Activated naive CD4-positive, alpha-beta T cell treated with anti-CD3 and anti-CD28 coated beads, Interleukin-2, amount 50 U/mL, for 16 hours (primary cell): Measurements from ENCODE around the gene TMEM53.

Experiments used
- DNase-seq: peaks from one replicate; pipeline ENCODE4 v3.0.0-alpha.2; 2020

TMEM53 gene

GRCh38 chr1:44696789-44697345 lies 22.6 kb upstream of the TMEM53 start:
- peak; percentile 34 for DNase-seq

GRCh38 chr1:44696101-44696500 lies 21.8 kb upstream of the TMEM53 start:
- no peak for DNase-seq

- no peak for DNase-seq
Observed at GRCh38 chr1:44695671-44696070, 21.4 kb upstream of the TMEM53 start.

- no peak for DNase-seq
Observed at GRCh38 chr1:44694863-44695478, 20.7 kb upstream of the TMEM53 start.

- DNase-seq = no peak
Observed at GRCh38 chr1:44693900-44694299, 19.6 kb upstream of the TMEM53 start.

- no peak for DNase-seq
Observed at GRCh38 chr1:44693159-44693558, 18.9 kb upstream of the TMEM53 start.

GRCh38 chr1:44689447-44689765 lies 15.1 kb upstream of the TMEM53 start:
- no peak for DNase-seq

- no peak for DNase-seq
Observed at GRCh38 chr1:44688760-44689446, 14.6 kb upstream of the TMEM53 start.

GRCh38 chr1:44685881-44686280 lies 11.6 kb upstream of the TMEM53 start:
- no peak for DNase-seq

- DNase-seq = no peak
Observed at GRCh38 chr1:44685218-44685617, 10.9 kb upstream of the TMEM53 start.

GRCh38 chr1:44684525-44684924 lies 10.2 kb upstream of the TMEM53 start:
- no peak for DNase-seq

GRCh38 chr1:44682883-44683265 lies 8.6 kb upstream of the TMEM53 start:
- DNase-seq = no peak

GRCh38 chr1:44681905-44682882 lies 7.9 kb upstream of the TMEM53 start:
- DNase-seq = no peak

GRCh38 chr1:44679468-44679867 lies 5.2 kb upstream of the TMEM53 start:
- DNase-seq = no peak

- no peak for DNase-seq
Observed at GRCh38 chr1:44678626-44679025, 4.3 kb upstream of the TMEM53 start.

- no peak for DNase-seq
Observed at GRCh38 chr1:44678120-44678519, 3.8 kb upstream of the TMEM53 start.

- no peak for DNase-seq
Observed at GRCh38 chr1:44677201-44677766, 3.0 kb upstream of the TMEM53 start.

- DNase-seq = no peak
Observed at GRCh38 chr1:44676484-44677200, 2.4 kb upstream of the TMEM53 start.

GRCh38 chr1:44675186-44675585 lies 905 bp upstream of the TMEM53 start:
- DNase-seq = no peak

- DNase-seq = no peak
Observed at GRCh38 chr1:44673675-44674112, 587 bp downstream of the TMEM53 start.

GRCh38 chr1:44672961-44673674 lies 1.2 kb downstream of the TMEM53 start:
- no peak for DNase-seq
